OCI-LY7 (cell line): ENCODE measurements around the gene RAD51D. TPM values are rescaled to one million over a fixed set of nuclear protein-coding genes. Genes with fewer than 3 reads are reported as not detected.
"Not testable (repeated sequence)": the region's sequence is repeated elsewhere in the genome, so short reads cannot be mapped to it uniquely, and the experiment has no call there.

Source experiments
- BruUV-seq: library from RNA; stranded (reverse); fragments of 400-500 nt; replicated peaks from 2 replicates; lab custom pipeline; 2021; lab: Mats Ljungman, UMichigan
- CTCF ChIA-PET: fragments of 300-600 bp; sonication (Branson Sonifier 250); formaldehyde crosslinking; loops from one replicate; lab custom pipeline; 2022; ENCODE audit warnings: antibody characterized with exemption; ENCODE audit not compliant: unreplicated experiment; lab: Charles Lee
- POLR2A ChIA-PET: fragments of 300-600 bp; sonication (Branson Sonifier 250); formaldehyde crosslinking; loops from one replicate; lab custom pipeline; 2022; ENCODE audit warnings: antibody characterized with exemption; lab: Charles Lee
- DNase-seq: peaks from one replicate; pipeline ENCODE4 v3.0.0-alpha.2; 2015; ENCODE audit warnings: low spot score
- H2AFZ ChIP-seq: fragments of 200-600 bp; sonication (generic), shearing (Covaris generic); 2 replicates; pipeline ENCODE4 v1.6.1; 2014; ENCODE audit warnings: mild to moderate bottlenecking, antibody characterized with exemption, low read length, moderate library complexity
- H3K27ac ChIP-seq: fragments of 200-600 bp; sonication (generic); 2 replicates; pipeline ENCODE4 v1.5.1; 2014; ENCODE audit warnings: mixed run types, low read depth, mild to moderate bottlenecking, moderate library complexity, low read length, inconsistent platforms; ENCODE audit not compliant: poor library complexity, severe bottlenecking
- H3K36me3 ChIP-seq: fragments of 200-600 bp; sonication (generic); 2 replicates; pipeline ENCODE4 v1.6.1; 2014; ENCODE audit warnings: mild to moderate bottlenecking, antibody characterized with exemption, low read length, moderate library complexity, mixed read lengths; ENCODE audit not compliant: insufficient read depth
- H3K4me1 ChIP-seq: fragments of 200-600 bp; sonication (generic); 2 replicates; pipeline ENCODE4 v1.5.1; 2014; ENCODE audit warnings: mild to moderate bottlenecking, low read length; ENCODE audit not compliant: insufficient read depth, poor library complexity, severe bottlenecking
- H3K4me2 ChIP-seq: fragments of 200-600 bp; sonication (generic); 2 replicates; pipeline ENCODE4 v1.6.1; 2014; ENCODE audit warnings: mild to moderate bottlenecking, low read length
- H3K4me3 ChIP-seq: fragments of 200-600 bp; sonication (generic); 2 replicates; pipeline ENCODE4 v1.5.1; 2014; ENCODE audit warnings: mild to moderate bottlenecking, low read depth, low read length; ENCODE audit not compliant: poor library complexity, severe bottlenecking
- H3K79me2 ChIP-seq: fragments of 200-600 bp; sonication (generic); 2 replicates; pipeline ENCODE4 v1.6.1; 2016; ENCODE audit warnings: low read depth, mild to moderate bottlenecking, low read length, moderate library complexity, mixed read lengths; ENCODE audit not compliant: insufficient read depth
- H3K9me2 ChIP-seq: fragments of 200-600 bp; sonication (generic); 2 replicates; pipeline ENCODE4 v1.6.1; 2016; ENCODE audit warnings: mild to moderate bottlenecking, low read length, mixed read lengths; ENCODE audit not compliant: insufficient read depth
- H3K9me3 ChIP-seq: fragments of 200-600 bp; sonication (generic); 2 replicates; pipeline ENCODE4 v1.6.1; 2014; ENCODE audit warnings: mild to moderate bottlenecking, mixed run types, low read length, mixed read lengths
- H4K20me1 ChIP-seq: fragments of 200-600 bp; sonication (generic); 2 replicates; pipeline ENCODE4 v1.6.1; 2014; ENCODE audit warnings: mild to moderate bottlenecking, antibody characterized with exemption, low read length, moderate library complexity, mixed read lengths; ENCODE audit not compliant: insufficient read depth
- EZH2phosphoT487 ChIP-seq: fragments of 200-600 bp; sonication (generic); IDR thresholded peaks from 2 replicates; pipeline ENCODE4 v1.6.1; 2018; ENCODE audit warnings: low read depth, borderline replicate concordance, mild to moderate bottlenecking, mixed run types, antibody characterized with exemption, low read length, moderate library complexity, mixed read lengths
- intact Hi-C: fragments of 100-400 bp; cut with micrococcal nuclease; formaldehyde crosslinking; loops from one replicate; pipeline ENCODE4 v1.10.0; 2022; ENCODE audit not compliant: unreplicated experiment
- total RNA-seq, 2 experiments: library from RNA; depleted of rRNA in 1 of 2; stranded (reverse); fragments of >200 nt in 1 of 2; shearing (Covaris generic) in 1 of 2; gene quantifications; 2 replicates each; pipeline ENCODE4 v1.2.3, GENCODE V29; 2014 to 2022
- TF ChIP-seq, protein P1 (sequence below): fragments of 200-600 bp; sonication (generic); conservative IDR thresholded peaks from 2 replicates; pipeline ENCODE4 v1.5.1; 2014; ENCODE audit warnings: mild to moderate bottlenecking, antibody characterized with exemption, low read length, moderate library complexity, mixed read lengths

RAD51D gene
- total RNA-seq, 2 experiments from 2014 or later, result 22.4 to 40.6 TPM

DNA sequence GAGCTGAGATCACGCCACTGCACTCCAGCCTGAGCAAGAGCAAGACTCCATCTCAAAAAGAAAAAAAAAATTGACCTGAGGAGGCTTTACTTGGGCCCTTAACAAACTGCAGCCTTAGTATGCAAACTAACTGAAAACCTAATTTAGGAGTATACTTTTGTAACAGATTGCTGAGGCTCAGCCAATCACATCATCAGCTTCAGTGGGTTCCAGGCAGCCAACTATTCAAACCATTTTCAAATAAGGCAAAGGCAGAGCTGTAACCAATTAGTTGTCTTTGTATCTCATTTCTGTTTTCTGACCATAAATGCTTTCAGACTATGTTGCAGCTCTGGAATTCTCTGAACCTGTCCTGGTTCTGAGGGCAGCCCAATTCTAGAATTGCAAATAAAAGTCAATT lies 23.9 kb downstream of the RAD51D start:
- peaks cover 30% of the 10 kb centered on the region for H3K36me3 ChIP-seq
- H2AFZ ChIP-seq, result no peak overlapping the region
- H3K4me3 ChIP-seq, result no peak overlapping the region
- H4K20me1 ChIP-seq, result no peaks in the 10 kb centered on the region
- CTCF ChIA-PET, result no interaction called here
- POLR2A ChIA-PET, result interaction anchor here (0.6 kb wide), 1 partner anchor 542 kb away, joined by 3 read pairs; no protein-coding TSS in a partner anchor
- no peak overlapping the region for H3K4me2 ChIP-seq
- H3K27ac ChIP-seq, result no peak overlapping the region
- H3K79me2 ChIP-seq, result no peaks in the 10 kb centered on the region
- no peaks in the 10 kb centered on the region for H3K9me2 ChIP-seq
- BruUV-seq, result no TSS peak
- no peak for TF ChIP-seq EZH2phosphoT487
- TF ChIP-seq, protein P1, sequence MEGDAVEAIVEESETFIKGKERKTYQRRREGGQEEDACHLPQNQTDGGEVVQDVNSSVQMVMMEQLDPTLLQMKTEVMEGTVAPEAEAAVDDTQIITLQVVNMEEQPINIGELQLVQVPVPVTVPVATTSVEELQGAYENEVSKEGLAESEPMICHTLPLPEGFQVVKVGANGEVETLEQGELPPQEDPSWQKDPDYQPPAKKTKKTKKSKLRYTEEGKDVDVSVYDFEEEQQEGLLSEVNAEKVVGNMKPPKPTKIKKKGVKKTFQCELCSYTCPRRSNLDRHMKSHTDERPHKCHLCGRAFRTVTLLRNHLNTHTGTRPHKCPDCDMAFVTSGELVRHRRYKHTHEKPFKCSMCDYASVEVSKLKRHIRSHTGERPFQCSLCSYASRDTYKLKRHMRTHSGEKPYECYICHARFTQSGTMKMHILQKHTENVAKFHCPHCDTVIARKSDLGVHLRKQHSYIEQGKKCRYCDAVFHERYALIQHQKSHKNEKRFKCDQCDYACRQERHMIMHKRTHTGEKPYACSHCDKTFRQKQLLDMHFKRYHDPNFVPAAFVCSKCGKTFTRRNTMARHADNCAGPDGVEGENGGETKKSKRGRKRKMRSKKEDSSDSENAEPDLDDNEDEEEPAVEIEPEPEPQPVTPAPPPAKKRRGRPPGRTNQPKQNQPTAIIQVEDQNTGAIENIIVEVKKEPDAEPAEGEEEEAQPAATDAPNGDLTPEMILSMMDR, result no peak
- no peaks in the 10 kb centered on the region for H3K4me1 ChIP-seq
- H3K9me3 ChIP-seq, result no peaks in the 10 kb centered on the region
- no peak for DNase-seq
- intact Hi-C loops, result no loop called here

DNA sequence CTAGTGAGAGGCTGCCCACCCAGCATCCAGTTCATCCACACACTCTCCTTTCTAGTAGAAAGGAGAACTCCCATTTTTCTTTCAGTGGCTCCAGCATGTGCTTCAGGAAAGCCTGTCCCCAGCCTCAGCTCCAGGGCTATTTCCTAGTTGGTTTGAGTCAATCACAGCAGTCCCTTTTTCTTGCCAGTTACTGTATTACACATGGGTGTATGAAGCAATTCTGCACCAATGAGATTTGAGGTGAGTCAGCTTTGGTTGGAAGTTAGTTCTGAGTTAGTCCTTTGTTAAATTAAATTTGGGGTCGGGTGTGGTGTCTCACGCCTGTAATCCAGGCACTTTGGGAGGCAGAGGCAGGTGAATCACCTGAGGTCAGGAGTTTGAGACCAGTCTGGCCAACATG lies 24.8 kb downstream of the RAD51D start:
- no peak overlapping the region for H3K4me3 ChIP-seq
- no peaks in the 10 kb centered on the region for H3K9me3 ChIP-seq
- no peak overlapping the region for H3K27ac ChIP-seq
- no peak for DNase-seq
- BruUV-seq, result no TSS peak
- H3K36me3 ChIP-seq, result peaks cover 22% of the 10 kb centered on the region
- POLR2A ChIA-PET, result no interaction called here
- CTCF ChIA-PET, result no interaction called here
- no peaks in the 10 kb centered on the region for H3K79me2 ChIP-seq
- TF ChIP-seq, protein P1, result no peak
- TF ChIP-seq EZH2phosphoT487, result no peak
- no peaks in the 10 kb centered on the region for H4K20me1 ChIP-seq
- H3K9me2 ChIP-seq, result no peaks in the 10 kb centered on the region
- no peak overlapping the region for H3K4me2 ChIP-seq
- intact Hi-C loops, result no loop called here
- H3K4me1 ChIP-seq, result peaks cover 1% of the 10 kb centered on the region
- no peak overlapping the region for H2AFZ ChIP-seq

DNA sequence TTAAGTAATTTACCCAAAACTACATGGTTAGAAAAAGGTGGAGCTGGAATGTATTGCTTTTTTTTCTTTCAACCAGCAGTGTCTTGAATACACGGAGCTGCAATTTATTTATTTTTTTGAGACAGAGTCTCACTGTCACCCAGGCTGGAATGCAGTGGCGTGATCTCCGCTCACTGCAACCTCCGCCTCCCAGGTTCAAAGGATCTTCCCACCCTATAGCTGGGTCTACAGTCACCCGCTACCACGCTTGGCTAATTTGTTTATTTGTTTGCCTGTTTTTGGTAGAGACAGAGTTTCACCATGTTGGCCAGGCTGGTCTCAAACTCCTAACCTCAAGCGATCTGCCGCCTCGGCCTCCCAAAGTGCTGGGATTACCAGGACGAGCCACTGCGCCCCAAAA lies 29.0 kb downstream of the RAD51D start:
- DNase-seq, H3K36me3 ChIP-seq, H3K27ac ChIP-seq, H3K4me3 ChIP-seq, H3K9me2 ChIP-seq, H3K9me3 ChIP-seq, H3K4me2 ChIP-seq, H3K79me2 ChIP-seq, BruUV-seq, H4K20me1 ChIP-seq, CTCF ChIA-PET, intact Hi-C loops, H2AFZ ChIP-seq, POLR2A ChIA-PET: not testable (repeated sequence)
- H3K4me1 ChIP-seq, result peaks cover 27% of the 10 kb centered on the region
